ENCODE results near the gene AMN1.
"Not testable (repeated sequence)": the region's sequence is repeated elsewhere in the genome, so short reads cannot be mapped to it uniquely, and the experiment has no call there.

AMN1 gene

DNA sequence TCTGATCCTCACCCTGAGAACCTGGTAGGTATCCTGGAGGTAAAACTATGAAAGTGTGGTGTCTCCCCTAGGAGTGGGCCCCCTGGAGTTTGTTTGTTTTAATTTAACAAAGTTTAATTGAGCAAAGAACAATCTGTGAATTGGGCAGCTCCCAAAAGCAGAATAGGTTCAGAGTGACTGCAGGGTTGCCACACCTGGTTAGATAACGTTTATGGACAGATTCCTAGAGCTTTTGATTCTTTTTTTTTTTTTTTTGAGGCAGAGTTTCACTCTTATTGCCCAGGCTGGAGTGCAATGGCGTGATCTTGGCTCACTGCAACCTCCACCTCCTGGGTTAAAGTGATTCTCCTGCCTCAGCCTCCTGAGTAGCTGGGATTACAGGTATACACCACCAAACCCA lies 59.2 kb downstream of the AMN1 start:
- H2AFZ ChIP-seq (ENCODE audit: low read depth, low read length); H2BK120ac ChIP-seq (ENCODE audit: low read depth, low read length); H3K18ac ChIP-seq (ENCODE audit: low read depth in 1 of 2, low read length in 2 of 2); H3K9ac ChIP-seq (ENCODE audit: low read length); H3K23ac ChIP-seq (ENCODE audit: low read length in 2 of 2); H4K91ac ChIP-seq (ENCODE audit: low read length); H3K4me1 ChIP-seq (ENCODE audit: control insufficient read depth, insufficient read depth, low read depth, low read length); H4K8ac ChIP-seq (ENCODE audit: low read length); DNase-seq; H3K27ac ChIP-seq (ENCODE audit: low read length, poor library complexity, severe bottlenecking); H2BK5ac ChIP-seq (ENCODE audit: low read depth, low read length, poor library complexity, severe bottlenecking); H2BK15ac ChIP-seq (ENCODE audit: low read depth, poor library complexity, severe bottlenecking); H3K14ac ChIP-seq (ENCODE audit: low read length in 2 of 2); H3K27me3 ChIP-seq (ENCODE audit: control insufficient read depth in 1 of 2, insufficient read depth in 1 of 2, low read length in 2 of 2); H3K79me1 ChIP-seq (replicated peaks; ENCODE audit: low read length, poor library complexity, severe bottlenecking); H3K4me3 ChIP-seq (ENCODE audit: insufficient read depth in 1 of 2, low read depth in 1 of 2, low read length in 2 of 2); H2BK12ac ChIP-seq (ENCODE audit: low read length in 2 of 2); H3K4me2 ChIP-seq (ENCODE audit: low read length, poor library complexity, severe bottlenecking); H2AK5ac ChIP-seq (ENCODE audit: low read length, severe bottlenecking); H3K4ac ChIP-seq (ENCODE audit: low read depth in 1 of 2, low read length in 2 of 2): not testable (repeated sequence)
- WGBS = 84% methylated on average over 2 of the region's 2 CpGs
- Histone ChIP-seq H3K9me3 (ENCODE audit: control insufficient read depth, low read length) (peaks cover 13% of the 10 kb centered on the region), H3K36me3 (ENCODE audit: control insufficient read depth in 1 of 2, insufficient read depth in 2 of 2, low read depth in 1 of 2, low read length in 2 of 2) (peaks cover 0 to 20% of the 10 kb centered on the region in 2 experiments)

DNA sequence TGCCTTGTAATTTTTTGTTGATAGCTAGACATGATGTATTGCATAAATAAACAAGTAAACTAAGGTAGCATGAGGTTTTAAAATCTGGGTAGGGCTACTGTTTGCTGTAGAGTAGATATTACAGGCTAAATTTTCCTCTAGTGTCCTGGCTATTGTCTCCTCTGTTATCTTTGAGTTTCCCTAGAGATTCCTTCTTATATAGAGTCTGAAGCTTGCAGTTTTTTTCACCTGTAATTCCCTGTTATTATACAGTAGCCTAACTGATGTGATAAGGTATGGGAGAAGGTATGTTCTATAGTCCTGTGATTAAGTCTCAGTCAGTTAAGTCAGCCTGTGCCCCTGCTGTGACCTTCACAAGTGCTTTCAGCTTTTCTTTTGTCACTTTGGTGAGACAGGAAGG lies 59.8 kb downstream of the AMN1 start:
- H3K23ac ChIP-seq (ENCODE audit: low read length in 2 of 2) = no peak overlapping the region
- H2BK12ac ChIP-seq (ENCODE audit: low read length in 2 of 2) = no peak overlapping the region
- no peak overlapping the region for H3K18ac ChIP-seq (ENCODE audit: low read depth in 1 of 2, low read length in 2 of 2)
- no peak overlapping the region for H3K9ac ChIP-seq (ENCODE audit: low read length)
- no peak overlapping the region for H4K91ac ChIP-seq (ENCODE audit: low read length)
- H3K4me1 ChIP-seq (ENCODE audit: control insufficient read depth, insufficient read depth, low read depth, low read length) = no peaks in the 10 kb centered on the region
- no peak overlapping the region for H2BK15ac ChIP-seq (ENCODE audit: low read depth, poor library complexity, severe bottlenecking)
- no peak overlapping the region for H3K27ac ChIP-seq (ENCODE audit: low read length, poor library complexity, severe bottlenecking)
- H2BK120ac ChIP-seq (ENCODE audit: low read depth, low read length) = no peak overlapping the region
- H3K14ac ChIP-seq (ENCODE audit: low read length in 2 of 2) = no peak overlapping the region
- no peak for DNase-seq
- no peak overlapping the region for H4K8ac ChIP-seq (ENCODE audit: low read length)
- no peak overlapping the region for H2AK5ac ChIP-seq (ENCODE audit: low read length, severe bottlenecking)
- no peaks in the 10 kb centered on the region for H3K27me3 ChIP-seq (ENCODE audit: control insufficient read depth in 1 of 2, insufficient read depth in 1 of 2, low read length in 2 of 2)
- H3K79me1 ChIP-seq (replicated peaks; ENCODE audit: low read length, poor library complexity, severe bottlenecking) = no peaks in the 10 kb centered on the region
- no peak overlapping the region for H2AFZ ChIP-seq (ENCODE audit: low read depth, low read length)
- no peak overlapping the region for H3K4ac ChIP-seq (ENCODE audit: low read depth in 1 of 2, low read length in 2 of 2)
- peak overlapping the region in 1 of 2 experiments; percentile 12 for H3K4me3 ChIP-seq (ENCODE audit: insufficient read depth in 1 of 2, low read depth in 1 of 2, low read length in 2 of 2)
- H3K9me3 ChIP-seq (ENCODE audit: control insufficient read depth, low read length) = peaks cover 13% of the 10 kb centered on the region
- H3K4me2 ChIP-seq (ENCODE audit: low read length, poor library complexity, severe bottlenecking) = no peak overlapping the region
- no peak overlapping the region for H2BK5ac ChIP-seq (ENCODE audit: low read depth, low read length, poor library complexity, severe bottlenecking)
- peaks cover 0 to 22% of the 10 kb centered on the region in 2 experiments for H3K36me3 ChIP-seq (ENCODE audit: control insufficient read depth in 1 of 2, insufficient read depth in 2 of 2, low read depth in 1 of 2, low read length in 2 of 2)

DNA sequence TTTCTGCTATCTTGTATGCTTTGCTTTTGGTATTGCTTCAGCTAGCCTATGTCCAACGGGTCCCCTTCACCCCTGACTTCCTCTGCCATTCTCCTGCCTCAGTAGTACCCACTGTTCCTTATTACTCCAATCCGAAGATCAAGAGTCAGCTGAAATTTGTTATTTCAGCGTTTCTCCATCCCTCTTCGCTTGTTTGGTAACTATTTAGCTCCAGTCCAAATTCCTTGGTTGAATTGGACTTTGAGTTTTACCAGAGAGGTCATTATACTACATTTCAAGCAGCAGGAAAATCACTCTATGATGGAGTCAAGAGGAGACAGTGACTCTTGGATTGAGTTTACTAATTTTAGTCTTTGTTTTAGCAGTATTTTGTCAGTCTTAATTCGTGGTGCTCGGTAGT lies 64.8 kb downstream of the AMN1 start:
- Histone ChIP-seq H3K4me2 (ENCODE audit: low read length, poor library complexity, severe bottlenecking) (no peak overlapping the region), H2AK5ac (ENCODE audit: low read length, severe bottlenecking) (no peak overlapping the region), H3K27me3 (ENCODE audit: control insufficient read depth in 1 of 2, insufficient read depth in 1 of 2, low read length in 2 of 2) (no peaks in the 10 kb centered on the region), H4K91ac (ENCODE audit: low read length) (no peak overlapping the region), H3K23ac (ENCODE audit: low read length in 2 of 2) (no peak overlapping the region), H2BK12ac (ENCODE audit: low read length in 2 of 2) (no peak overlapping the region), H3K9ac (ENCODE audit: low read length) (no peak overlapping the region), H3K27ac (ENCODE audit: low read length, poor library complexity, severe bottlenecking) (no peak overlapping the region), H3K79me1 (replicated peaks; ENCODE audit: low read length, poor library complexity, severe bottlenecking) (no peaks in the 10 kb centered on the region), H4K8ac (ENCODE audit: low read length) (no peak overlapping the region), H3K9me3 (ENCODE audit: control insufficient read depth, low read length) (peaks cover 7% of the 10 kb centered on the region), H3K4ac (ENCODE audit: low read depth in 1 of 2, low read length in 2 of 2) (no peak overlapping the region), H3K14ac (ENCODE audit: low read length in 2 of 2) (no peak overlapping the region), H2BK5ac (ENCODE audit: low read depth, low read length, poor library complexity, severe bottlenecking) (no peak overlapping the region), H3K18ac (ENCODE audit: low read depth in 1 of 2, low read length in 2 of 2) (no peak overlapping the region), H2AFZ (ENCODE audit: low read depth, low read length) (no peak overlapping the region), H3K4me1 (ENCODE audit: control insufficient read depth, insufficient read depth, low read depth, low read length) (peaks cover 1% of the 10 kb centered on the region), H2BK120ac (ENCODE audit: low read depth, low read length) (no peak overlapping the region), H2BK15ac (ENCODE audit: low read depth, poor library complexity, severe bottlenecking) (no peak overlapping the region), H3K4me3 (ENCODE audit: insufficient read depth in 1 of 2, low read depth in 1 of 2, low read length in 2 of 2) (no peak overlapping the region), H3K36me3 (ENCODE audit: control insufficient read depth in 1 of 2, insufficient read depth in 2 of 2, low read depth in 1 of 2, low read length in 2 of 2) (peaks cover 4 to 25% of the 10 kb centered on the region in 2 experiments)
- DNase-seq = no peak
- WGBS = 92% methylated on average over 6 of the region's 6 CpGs

DNA sequence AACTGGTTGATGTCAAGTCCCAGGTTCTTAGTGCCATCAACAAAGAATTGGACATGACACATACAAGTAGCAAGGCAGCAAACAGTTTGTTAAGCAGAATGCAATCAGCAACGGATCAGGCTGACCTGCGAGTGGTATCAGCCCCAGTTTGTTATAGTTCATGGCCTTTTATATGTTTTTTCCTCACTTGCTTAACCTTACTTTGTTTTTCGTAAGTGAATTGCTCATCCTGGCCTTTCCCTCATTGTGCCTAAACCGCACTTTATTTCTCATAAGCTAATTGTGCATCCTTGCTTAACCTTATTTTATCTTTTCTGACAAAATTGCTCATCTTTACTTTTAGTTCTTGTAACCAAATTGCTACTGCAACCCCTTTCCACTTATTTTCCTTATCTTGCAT lies 65.2 kb downstream of the AMN1 start:
- Histone ChIP-seq H4K91ac (ENCODE audit: low read length) (no peak overlapping the region), H3K79me1 (replicated peaks; ENCODE audit: low read length, poor library complexity, severe bottlenecking) (no peaks in the 10 kb centered on the region), H2BK5ac (ENCODE audit: low read depth, low read length, poor library complexity, severe bottlenecking) (no peak overlapping the region), H3K14ac (ENCODE audit: low read length in 2 of 2) (no peak overlapping the region), H3K4me2 (ENCODE audit: low read length, poor library complexity, severe bottlenecking) (no peak overlapping the region), H2BK120ac (ENCODE audit: low read depth, low read length) (no peak overlapping the region), H3K18ac (ENCODE audit: low read depth in 1 of 2, low read length in 2 of 2) (no peak overlapping the region), H2BK15ac (ENCODE audit: low read depth, poor library complexity, severe bottlenecking) (no peak overlapping the region), H3K4ac (ENCODE audit: low read depth in 1 of 2, low read length in 2 of 2) (no peak overlapping the region), H3K4me3 (ENCODE audit: insufficient read depth in 1 of 2, low read depth in 1 of 2, low read length in 2 of 2) (no peak overlapping the region), H3K27ac (ENCODE audit: low read length, poor library complexity, severe bottlenecking) (no peak overlapping the region), H2BK12ac (ENCODE audit: low read length in 2 of 2) (no peak overlapping the region), H3K36me3 (ENCODE audit: control insufficient read depth in 1 of 2, insufficient read depth in 2 of 2, low read depth in 1 of 2, low read length in 2 of 2) (peaks cover 4 to 20% of the 10 kb centered on the region in 2 experiments), H3K4me1 (ENCODE audit: control insufficient read depth, insufficient read depth, low read depth, low read length) (peaks cover 1% of the 10 kb centered on the region), H2AK5ac (ENCODE audit: low read length, severe bottlenecking) (no peak overlapping the region), H3K9me3 (ENCODE audit: control insufficient read depth, low read length) (peaks cover 3% of the 10 kb centered on the region), H3K27me3 (ENCODE audit: control insufficient read depth in 1 of 2, insufficient read depth in 1 of 2, low read length in 2 of 2) (no peaks in the 10 kb centered on the region), H2AFZ (ENCODE audit: low read depth, low read length) (no peak overlapping the region), H4K8ac (ENCODE audit: low read length) (no peak overlapping the region), H3K9ac (ENCODE audit: low read length) (no peak overlapping the region), H3K23ac (ENCODE audit: low read length in 2 of 2) (no peak overlapping the region)
- WGBS = 68% methylated on average over 4 of the region's 4 CpGs
- DNase-seq = no peak
